NCI-H526 treated with DMSO at 0.1 percent for 48 hours (cell line): ENCODE results near the gene NR4A3.
A peak's percentile ranks its signal among the peaks of the same experiment; 100 is the strongest.
"Not testable (repeated sequence)": the region's sequence is repeated elsewhere in the genome, so short reads cannot be mapped to it uniquely, and the experiment has no call there.

Experiments
- DNase-seq: peaks from one replicate; lab custom pipeline; 2025; lab: John Stamatoyannopoulos, UW

NR4A3 gene

DNA sequence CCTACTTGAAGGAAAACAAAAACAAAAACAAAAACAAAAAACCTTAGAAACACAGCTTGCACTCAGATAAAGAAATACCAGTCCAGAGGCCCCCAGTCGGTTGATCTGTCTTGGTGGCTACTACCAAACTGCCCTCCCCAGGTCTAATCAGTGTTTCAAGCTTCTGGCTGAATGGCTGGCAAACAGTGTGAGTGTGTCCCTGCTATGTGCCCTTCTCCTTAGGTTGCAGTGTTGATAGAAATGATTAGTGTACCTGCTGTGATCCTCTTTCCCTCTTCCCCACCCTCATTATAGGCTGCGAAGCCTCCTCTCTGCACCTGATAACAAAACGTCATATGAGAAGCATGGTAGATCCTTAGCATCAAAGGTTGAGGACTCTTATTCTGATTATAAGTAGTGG lies 12.8 kb downstream of the NR4A3 start:
- DNase-seq = no peak

DNA sequence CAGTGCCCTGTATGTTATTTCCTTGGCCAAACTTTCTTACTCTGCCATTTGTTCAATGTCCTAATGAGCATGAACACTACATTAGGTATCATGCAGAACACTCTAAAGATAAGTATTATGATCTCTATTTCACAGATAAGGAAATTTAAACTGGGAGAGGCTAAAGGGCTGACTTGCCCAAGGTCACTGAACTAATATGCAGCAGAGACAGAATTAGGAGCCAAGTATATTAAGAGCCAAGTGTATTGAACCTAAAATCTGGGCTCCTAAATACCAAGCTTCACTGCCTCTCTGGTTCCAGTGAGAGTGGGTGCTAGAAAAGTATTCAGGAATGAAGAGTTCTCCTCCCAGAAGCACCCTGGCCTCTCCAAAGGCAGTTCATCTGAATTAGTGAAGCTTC lies 13.5 kb downstream of the NR4A3 start:
- DNase-seq = no peak

DNA sequence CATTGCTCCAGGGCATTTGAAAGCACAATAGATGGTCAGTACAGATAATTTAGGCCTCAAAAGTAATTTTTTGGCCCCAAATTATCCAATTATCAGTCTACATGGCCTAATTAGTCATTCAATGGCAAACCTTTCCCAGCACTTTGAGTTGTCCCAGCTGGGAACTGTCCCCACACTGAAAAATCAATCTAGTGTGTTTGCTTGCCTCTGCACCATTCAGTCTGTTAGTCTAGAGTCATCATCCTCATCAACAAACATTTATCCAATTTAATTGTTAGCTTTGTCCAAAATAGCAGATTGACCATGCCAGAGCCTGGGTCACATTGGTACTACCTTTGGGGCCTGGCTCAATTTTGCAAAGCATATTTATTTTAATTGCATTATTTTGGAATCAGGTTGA lies 13.9 kb downstream of the NR4A3 start:
- no peak for DNase-seq

DNA sequence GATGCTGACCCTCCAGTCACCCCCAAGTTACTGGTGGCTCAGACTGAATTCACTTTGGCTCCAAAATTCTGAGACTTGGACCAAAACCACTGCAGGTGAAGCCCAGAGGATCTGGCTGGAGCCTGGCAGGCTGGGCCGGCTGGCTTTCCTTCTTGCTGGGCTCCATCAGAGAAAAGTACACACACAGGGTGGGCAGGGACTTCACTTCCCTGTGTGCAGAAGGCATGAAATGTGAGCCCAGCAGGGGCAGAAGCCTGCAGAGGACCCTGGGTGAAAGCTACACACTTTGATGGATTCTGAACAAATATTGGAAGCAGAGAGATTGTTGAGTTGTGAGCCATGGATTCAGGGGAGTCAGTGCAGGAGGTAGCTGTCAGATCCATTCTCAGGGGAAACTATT lies 18.4 kb downstream of the NR4A3 start:
- DNase-seq = no peak

DNA sequence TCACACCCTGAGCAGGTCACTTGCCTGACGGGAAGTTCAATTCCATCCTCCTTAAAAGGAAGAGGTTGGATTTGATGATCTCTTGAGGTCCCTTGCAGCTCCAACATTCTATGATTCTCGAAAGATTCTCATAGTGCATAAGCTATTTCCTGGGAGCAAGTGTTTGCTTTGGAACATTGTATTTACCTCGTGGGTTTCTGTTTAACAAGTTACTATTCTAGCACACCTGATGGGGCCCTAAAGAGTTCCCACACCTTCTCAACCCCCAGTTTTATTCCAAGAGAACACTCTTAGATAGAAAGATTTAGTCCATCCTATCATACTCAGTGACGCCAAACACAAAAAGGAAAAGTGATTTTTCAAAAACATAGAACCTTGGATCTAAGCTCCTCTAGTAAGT lies 23.4 kb downstream of the NR4A3 start:
- DNase-seq = no peak

DNA sequence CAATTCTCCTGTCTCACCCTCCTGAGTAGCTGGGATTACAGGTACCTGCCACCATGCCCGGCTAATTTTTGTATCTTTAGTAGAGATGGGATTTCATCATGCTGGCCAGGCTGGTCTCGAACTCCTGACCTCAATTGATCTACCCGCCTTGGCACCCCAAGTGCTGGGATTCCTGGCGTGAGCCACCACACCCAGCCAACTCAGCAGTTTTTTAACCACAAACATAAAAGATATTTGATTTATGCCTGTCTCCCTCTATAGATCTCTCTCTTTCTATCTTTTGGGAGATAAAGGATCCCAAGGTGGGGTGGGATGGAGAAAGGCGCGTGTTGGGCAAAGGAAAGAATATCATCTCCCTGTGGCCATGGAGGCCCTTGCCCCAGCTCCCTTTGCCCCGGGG lies 26.8 kb downstream of the NR4A3 start:
- DNase-seq = no peak

DNA sequence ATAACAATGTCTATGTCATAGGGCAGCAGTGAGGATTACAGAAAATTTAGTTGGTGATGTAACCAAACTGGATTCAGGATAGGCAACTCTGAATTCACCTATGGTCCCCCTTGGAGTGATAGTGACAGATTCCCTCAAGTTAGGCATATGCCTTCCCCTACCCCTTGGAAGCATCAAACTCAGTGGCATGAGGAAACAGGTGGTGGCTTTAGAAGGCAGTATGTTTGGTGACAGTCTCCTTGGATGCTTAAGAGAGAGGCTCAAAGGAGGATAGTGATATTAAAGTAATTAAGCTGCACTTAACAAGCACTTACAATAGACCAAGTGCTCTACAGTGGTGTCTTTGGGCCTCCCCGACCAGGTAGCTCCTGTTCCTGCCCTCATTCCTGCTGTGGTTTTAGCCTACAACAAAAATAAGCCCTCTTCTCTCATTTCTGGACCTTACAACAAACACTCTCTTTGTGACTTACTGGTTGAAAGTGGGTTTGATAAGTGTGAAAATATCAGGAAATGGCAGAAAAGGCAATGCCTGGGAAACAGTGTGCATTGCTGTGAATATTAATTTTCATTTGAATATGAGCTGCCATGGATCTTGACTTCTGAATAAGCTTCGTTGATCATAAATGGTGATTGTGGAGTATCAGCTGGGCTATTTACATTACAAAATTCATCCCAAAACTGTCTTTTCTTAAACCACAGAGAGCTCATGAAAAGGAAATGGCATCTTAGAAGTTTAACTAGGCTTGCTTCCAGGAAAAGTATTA lies 29.2 kb downstream of the NR4A3 start:
- DNase-seq = no peak

DNA sequence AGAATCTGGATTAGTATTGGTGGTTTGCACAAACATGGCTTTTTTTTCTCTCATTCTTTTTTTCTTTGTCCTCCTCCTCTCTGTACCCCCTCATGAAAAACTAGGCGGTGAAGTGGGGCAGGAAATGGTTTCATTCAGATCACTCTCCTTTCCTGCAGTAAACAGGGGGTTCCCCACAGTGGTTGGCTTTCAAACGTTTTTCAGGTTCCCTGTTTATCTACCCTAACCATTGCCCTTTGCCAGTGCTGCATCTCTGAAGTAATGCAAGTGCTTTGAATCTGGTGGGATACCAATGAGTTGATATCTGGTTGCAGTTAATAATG lies 29.8 kb downstream of the NR4A3 start:
- no peak for DNase-seq

DNA sequence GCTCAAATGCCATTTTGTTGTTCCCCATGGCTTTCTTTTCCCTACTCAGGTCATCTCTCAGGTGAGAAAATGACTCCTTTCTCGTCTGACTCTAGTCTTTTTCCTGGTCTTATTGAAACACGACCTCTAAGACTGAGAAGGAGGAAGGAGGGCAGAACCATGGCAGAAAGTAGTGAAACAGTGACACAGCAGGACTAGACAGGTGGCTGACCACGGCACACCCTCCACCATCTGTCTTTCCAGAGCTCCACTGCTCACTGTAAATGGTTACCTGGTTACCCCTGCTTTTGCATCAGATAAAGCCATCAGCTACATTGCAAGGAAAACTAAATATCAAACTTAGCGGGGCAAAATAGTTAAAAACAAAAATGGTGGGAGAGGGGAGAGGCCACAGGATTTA lies 30.9 kb downstream of the NR4A3 start:
- no peak for DNase-seq

DNA sequence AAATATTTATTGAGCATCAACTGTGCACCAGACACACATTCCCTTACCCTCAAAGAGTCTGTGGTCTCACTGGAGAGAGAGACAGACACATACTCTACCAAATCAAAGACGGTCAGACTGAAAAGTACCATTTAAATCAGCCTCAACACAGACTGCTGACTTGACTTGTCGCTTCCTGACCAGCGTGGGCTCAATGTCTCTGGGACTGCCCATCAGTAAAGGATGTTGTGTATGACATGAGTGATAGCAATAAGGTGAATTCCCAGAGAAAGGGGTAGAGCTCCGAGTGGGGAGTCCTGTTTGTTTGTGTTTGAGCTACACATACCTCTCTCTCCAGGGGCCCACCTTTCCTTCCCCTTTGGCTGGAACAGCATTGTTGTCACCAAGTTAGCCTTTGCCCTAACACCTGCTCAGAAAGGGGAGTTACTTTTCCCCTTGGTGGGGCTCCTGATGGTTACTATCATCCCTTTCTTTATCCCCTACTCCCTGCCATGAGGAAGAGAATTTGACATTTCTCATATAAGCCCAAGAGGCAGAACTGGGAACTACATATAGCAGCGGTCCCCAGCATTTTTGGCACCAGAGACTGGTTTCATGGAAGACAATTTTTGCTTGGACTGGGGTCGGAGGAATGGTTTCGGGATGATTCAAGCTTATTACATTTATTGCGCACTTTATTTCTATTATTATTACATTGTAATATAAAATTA lies 33.9 kb downstream of the NR4A3 start:
- DNase-seq = no peak

DNA sequence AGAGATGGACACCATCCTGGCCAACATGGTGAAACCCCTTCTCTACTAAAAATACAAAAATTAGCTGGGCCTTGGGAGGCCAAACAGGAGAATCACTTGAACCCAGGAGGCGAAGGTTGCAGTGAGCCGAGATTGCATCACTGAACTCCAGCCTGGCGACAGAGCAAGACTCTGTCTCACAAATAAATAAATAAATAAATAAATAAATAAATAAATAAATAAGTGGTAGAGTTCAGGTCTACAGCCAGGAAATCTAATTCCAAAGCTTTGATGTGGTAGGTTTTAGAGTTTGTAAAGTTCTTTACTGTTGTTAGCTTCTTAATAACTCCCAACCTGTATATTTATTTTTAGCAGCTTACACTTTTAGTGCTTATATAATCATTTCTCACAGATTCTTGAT lies 35.9 kb downstream of the NR4A3 start:
- not testable (repeated sequence) for DNase-seq

DNA sequence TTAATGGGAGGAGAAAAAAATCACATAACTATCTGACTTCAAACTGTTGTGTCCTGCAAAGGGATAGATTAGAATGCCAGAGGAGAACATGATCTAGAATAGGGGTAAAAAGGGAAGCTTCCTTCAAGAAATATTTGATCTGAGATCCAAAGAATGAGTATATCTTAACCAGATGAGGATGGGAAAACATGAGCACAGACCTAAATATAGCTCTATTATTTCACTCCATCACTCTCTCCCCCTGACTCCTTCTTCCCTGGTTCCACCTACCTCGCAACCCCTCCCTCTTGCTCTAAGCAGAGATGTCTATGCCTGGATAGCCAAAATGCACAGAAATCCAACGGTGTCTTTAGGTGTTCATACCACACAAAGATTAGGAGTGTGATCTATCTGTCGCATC lies 36.4 kb downstream of the NR4A3 start:
- no peak for DNase-seq

DNA sequence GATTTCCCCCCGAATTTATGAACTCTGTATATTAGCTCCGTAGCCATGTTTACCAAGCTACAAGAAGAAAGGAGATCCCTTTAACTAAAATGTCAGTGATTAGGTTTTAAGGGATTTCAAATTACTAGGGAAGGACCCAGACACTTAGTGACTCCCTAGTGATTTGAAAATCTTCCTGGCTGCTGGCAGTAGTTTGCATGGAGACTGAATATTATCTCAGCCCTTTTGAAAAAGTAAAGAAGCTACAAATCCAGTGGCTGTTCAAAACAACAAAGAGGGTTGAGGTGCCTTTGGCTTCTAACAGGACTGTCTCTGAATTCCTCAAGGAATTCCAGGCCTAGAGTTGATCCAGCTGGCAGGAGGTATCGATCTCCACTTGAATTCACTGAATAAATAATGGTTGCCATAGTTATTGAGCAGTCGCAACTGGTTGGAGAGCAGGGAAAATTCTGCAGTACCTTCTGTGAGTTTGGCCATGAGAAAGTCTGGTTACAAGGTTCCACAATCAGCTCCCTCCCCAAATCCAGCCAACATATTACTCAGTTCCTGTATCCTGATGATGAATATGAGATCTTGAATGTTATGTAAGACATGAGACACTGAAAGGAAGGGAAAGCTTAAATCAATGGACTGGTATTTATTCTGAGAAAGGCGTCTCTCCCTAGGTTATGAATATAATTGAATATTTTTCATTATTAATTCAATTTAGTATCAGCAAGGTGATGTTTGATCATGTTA lies 37.7 kb downstream of the NR4A3 start:
- peak; percentile 16 for DNase-seq

DNA sequence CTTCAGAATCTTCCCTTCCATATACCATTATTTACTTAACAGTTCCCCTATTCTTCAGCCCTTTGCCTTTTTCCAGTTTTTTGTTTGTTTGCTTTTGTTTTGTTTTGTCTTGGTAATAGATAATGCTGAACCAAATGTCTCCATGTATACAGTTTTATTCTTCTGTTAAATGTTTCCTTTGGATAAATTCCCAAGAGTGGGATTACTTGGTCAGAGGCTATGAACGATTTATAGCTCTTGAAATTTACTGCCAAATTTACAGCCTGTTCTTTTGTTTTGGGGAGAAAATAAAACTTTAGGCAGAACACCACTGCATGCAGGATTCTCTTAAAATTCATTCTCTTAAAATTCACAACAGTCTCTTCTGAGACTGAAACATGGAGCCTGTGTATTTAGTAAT lies 38.6 kb downstream of the NR4A3 start:
- DNase-seq = no peak

DNA sequence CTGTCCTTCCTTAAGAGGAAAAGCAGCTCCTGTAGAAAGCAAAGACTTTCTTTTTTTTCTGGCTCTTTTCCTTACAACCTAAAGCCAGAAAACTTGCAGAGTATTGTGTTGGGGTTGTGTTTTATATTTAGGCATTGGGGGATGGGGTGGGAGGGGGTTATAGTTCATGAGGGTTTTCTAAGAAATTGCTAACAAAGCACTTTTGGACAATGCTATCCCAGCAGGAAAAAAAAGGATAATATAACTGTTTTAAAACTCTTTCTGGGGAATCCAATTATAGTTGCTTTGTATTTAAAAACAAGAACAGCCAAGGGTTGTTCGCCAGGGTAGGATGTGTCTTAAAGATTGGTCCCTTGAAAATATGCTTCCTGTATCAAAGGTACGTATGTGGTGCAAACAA lies 42.3 kb downstream of the NR4A3 start:
- DNase-seq = no peak

DNA sequence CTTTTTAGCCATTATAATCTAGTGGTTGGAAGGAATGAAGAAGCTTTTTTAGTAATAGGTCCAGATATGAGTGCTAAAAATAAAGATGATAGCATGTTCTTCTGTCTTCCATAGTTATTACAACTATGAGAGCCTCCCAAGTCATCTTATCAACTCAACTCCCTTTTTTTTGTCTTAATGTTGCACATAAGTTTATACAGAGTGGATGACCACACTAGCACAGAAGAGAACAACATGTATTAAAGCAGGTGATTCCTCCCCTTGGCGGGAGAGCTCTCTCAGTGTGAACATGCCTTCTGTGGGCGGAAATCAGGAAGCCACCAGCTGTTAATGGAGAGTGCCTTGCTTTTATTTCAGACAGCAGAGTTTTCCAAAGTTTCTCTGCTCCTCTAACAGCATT lies 44.7 kb downstream of the NR4A3 start:
- DNase-seq = peak; percentile 12

DNA sequence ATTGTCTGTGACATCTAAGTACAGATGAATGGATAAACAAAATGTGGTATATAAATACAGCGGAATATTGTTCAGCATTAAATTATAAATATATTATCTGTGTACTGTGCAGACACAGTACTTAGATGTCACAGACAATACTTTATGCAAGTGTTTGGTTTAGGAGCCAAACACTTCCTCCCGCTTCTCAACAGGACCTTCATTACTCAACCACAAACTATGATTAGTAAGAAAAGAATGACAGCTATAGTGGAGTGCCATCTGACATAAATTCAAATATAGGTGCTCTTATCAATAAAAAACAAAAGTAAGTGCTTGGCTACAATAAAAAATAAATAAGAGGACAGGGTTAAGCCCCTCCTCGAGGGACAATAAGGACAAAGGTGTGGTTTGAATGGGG lies 45.9 kb downstream of the NR4A3 start:
- DNase-seq = no peak

DNA sequence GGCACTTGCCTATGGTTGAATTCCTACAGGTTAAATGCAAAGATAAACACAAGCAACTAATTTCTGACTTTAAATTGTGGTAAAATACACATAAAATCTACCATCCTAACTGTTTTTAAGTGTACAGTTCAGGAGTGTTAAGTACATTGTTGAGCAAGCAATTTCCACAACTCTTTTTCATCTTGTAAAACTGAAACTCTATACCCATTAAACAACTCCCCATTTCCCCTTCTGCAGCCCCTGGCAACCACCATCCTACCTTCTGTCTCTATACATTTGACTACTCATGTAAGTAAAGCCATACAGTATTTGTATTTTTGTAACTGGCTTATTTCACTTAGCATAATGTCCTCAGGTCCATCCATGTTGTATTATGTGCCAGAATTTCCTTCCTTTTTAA lies 46.3 kb downstream of the NR4A3 start:
- no peak for DNase-seq

DNA sequence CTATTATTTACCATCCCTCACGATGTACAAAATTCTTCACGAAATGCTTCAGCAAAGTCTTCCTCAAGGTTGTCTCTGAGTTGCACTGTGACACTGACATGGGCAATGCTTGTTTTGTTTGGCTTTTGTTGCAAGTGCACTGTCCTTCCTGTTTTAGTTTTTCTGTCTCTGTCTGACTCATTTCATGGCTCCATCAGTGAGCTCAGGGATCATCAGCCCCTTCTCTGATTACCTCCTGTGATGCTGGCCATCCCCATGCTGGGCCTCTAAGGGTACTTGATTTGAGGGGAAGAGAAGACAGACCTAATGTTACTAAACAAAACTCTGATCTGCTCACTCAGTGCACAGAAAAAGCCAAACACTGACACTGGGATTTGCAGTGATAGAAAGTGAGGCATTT lies 47.2 kb downstream of the NR4A3 start:
- no peak for DNase-seq

DNA sequence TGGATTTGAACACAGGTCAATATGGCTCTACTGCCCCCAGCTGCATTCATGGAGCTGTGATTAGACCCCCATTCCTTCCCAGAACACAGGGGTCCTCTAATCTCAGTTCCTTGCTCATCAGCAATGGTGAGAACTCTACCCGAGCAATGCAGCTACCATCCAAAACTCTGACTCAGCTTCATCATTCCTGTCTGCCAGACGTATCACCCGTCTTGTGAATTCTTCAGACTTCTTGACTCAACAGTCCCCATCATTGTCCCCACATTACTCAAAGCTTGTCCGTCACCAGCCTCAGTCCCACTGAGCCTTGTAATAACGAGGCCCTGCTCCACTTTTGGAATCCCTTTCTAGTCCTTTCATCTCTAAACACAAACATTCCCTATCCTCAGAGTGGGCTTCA lies 48.4 kb downstream of the NR4A3 start:
- DNase-seq = no peak

DNA sequence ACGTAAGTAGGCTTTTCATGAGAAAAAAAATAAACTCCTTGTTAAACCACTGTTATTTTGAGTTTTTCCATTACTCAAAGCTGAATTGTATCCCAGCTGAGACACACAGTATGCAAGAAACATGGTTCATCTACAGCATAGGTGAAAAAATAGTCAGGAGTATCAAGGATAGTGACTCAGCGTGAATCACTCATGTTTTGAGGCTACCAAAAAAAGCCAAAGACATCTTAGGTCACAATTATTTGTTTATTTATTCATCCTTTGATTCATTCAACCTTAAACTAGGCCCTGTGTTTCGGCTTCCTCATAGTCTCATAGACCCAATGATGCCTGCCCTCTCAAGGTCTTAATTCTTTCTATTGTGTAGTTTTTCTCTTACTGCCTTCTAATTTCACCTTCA lies 51.8 kb downstream of the NR4A3 start:
- no peak for DNase-seq

DNA sequence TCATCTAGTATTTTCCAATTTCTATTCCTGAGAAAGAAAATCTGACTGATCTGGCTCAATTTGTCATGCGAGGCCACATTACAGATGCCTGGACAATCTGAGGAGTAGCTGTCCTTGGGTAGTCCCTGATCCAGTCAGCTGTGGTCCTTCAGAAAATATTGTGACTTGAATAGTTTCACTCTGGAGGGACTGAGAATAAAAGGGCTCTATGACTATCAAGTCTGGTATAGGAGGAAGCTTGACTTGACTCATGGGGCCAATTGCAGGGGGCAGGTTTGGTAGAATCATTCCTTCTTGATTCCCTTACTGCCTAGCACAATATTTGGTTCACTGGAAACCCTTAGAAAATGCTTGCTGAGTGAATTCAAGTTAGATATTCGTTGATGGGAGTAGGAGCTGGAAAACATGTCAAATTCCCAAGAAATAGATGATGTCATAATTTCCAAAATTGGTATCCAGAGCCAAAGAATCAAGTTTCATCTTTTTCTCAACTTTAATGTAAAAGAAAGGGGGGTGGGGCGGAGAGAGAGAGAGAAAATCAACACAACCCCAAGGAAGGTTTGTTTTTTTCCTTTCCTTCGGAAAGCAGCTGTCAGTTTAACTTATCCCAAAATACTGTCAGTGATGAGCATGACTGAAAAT lies 52.4 kb downstream of the NR4A3 start:
- no peak for DNase-seq

DNA sequence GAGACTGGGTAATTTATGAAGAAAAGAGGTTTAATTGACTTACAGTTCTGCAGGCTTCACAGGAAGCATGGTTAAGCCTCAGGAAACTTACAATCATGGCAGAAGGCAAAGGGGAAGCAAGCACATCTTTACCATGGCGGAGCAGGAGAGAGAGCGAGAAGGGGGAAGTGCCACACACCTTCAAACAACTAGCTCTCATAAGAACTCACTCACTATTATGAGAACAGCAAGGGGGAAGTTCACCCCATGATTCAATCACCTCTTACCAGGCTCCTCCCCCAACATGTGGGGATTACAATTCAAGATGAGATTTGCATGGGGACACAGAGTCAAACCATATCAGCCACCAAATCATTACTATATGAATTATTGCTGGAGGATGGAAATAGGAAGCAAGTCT lies 54.5 kb downstream of the NR4A3 start:
- no peak for DNase-seq
